ENCODE measurements around the gene SPATA32. TPM values are rescaled to one million over a fixed set of nuclear protein-coding genes. Genes with fewer than 3 reads are reported as not detected.

The SPATA32 gene
- total and polyA plus RNA-seq, 8 donors = 0.07 to 0.19 (median 0.13) TPM; not detected in 4

GRCh38 chr17:45279898-45280297 lies 18.0 kb upstream of the SPATA32 start:
- no peak overlapping the region for H3K4me3 ChIP-seq
- WGBS, 2 donors = 52 to 65% methylated on average over 3 of the region's 3 CpGs
- FAIRE-seq (no peak), DNase-seq (peak in 1 of 6 donors; percentile 17), ATAC-seq (no peak)
- peaks cover 0 to 29% (median 12%) of the 10 kb centered on the region in 3 donors for H3K36me3 ChIP-seq
- H3K27ac ChIP-seq = no peak overlapping the region
- H3K9me3 ChIP-seq = no peaks in the 10 kb centered on the region
- no peak for TF ChIP-seq CTCF (IDR thresholded peaks at IDR 0.05)
- no peaks in the 10 kb centered on the region for H3K27me3 ChIP-seq
- H3K4me1 ChIP-seq = peaks cover 10 to 19% (median 14%) of the 10 kb centered on the region in 3 donors
- intact Hi-C loops (cut with DNase I) = loop anchor here in 2 of 3 donors (5.0 kb wide), 3 partner anchors 37 to 107 kb away; partner anchors contain the start of gene MAP3K14 (in 1 of the 2)

- Histone ChIP-seq H3K36me3 (peaks cover 0 to 26% (median 9%) of the 10 kb centered on the region in 3 donors), H3K9me3 (no peaks in the 10 kb centered on the region), H3K4me1 (peaks cover 10 to 19% (median 14%) of the 10 kb centered on the region in 3 donors), H3K4me3 (peak overlapping the region in 1 of 4 donors; percentile 13), H3K27ac (peak overlapping the region; percentile 41 to 80 (median 66)), H3K27me3 (no peaks in the 10 kb centered on the region)
- TF ChIP-seq CTCF (IDR thresholded peaks at IDR 0.05) = no peak
- intact Hi-C loops (cut with DNase I) = loop anchor here in 2 of 3 donors (2.0 to 5.0 kb wide), 3 partner anchors 39 to 109 kb away; partner anchors contain the start of gene MAP3K14 (in 1 of the 2)
- ATAC-seq = peak; percentile 61 to 76 (median 73)
- peak; percentile 80 for FAIRE-seq
- DNase-seq = peak in 3 of 6 donors; percentile 52 to 63 (median 62)
- WGBS, 2 donors = 6 to 7% methylated on average over 7 of the region's 7 CpGs
Measured at GRCh38 chr17:45277992-45278391, 16.1 kb upstream of the SPATA32 start.

- intact Hi-C loops (cut with DNase I) = loop anchor here in 2 of 3 donors (2.0 to 5.0 kb wide), 3 partner anchors 40 to 110 kb away; partner anchors contain the start of gene MAP3K14 (in 1 of the 2)
Measured at GRCh38 chr17:45277216-45277849, 15.4 kb upstream of the SPATA32 start.

GRCh38 chr17:45276031-45276430 lies 14.1 kb upstream of the SPATA32 start:
- 74 to 79% methylated on average over 6 of the region's 6 CpGs for WGBS, 2 donors
- FAIRE-seq = no peak

More at GRCh38 chr17:45277216-45277849, 15.4 kb upstream of the SPATA32 start:
- Histone ChIP-seq H3K27ac (peak overlapping the region; percentile 41 to 80 (median 66)), H3K4me3 (peak overlapping the region in 2 of 4 donors; percentile 8 to 13), H3K9me3 (no peaks in the 10 kb centered on the region), H3K36me3 (peaks cover 0 to 27% (median 14%) of the 10 kb centered on the region in 3 donors), H3K4me1 (peaks cover 10 to 19% (median 14%) of the 10 kb centered on the region in 3 donors), H3K27me3 (no peaks in the 10 kb centered on the region)
- FAIRE-seq = peak; percentile 41
- ATAC-seq = peak; percentile 81 to 92 (median 86)
- peak; percentile 69 to 74 (median 73) for TF ChIP-seq CTCF (IDR thresholded peaks at IDR 0.05)
- peak; percentile 91 to 95 (median 95) for DNase-seq
- WGBS, 2 donors = 6 to 7% methylated on average over 16 of the region's 16 CpGs

More at GRCh38 chr17:45276031-45276430, 14.1 kb upstream of the SPATA32 start:
- intact Hi-C loops (cut with DNase I) = loop anchor here in 2 of 3 donors (2.0 to 5.0 kb wide), 3 partner anchors 41 to 111 kb away; partner anchors contain the start of gene MAP3K14 (in 1 of the 2)
- Histone ChIP-seq H3K36me3 (peaks cover 0 to 37% (median 15%) of the 10 kb centered on the region in 3 donors), H3K27me3 (no peaks in the 10 kb centered on the region), H3K9me3 (no peaks in the 10 kb centered on the region), H3K27ac (no peak overlapping the region), H3K4me3 (no peak overlapping the region), H3K4me1 (peaks cover 10 to 19% (median 14%) of the 10 kb centered on the region in 3 donors)
- DNase-seq = peak in 1 of 6 donors; percentile 12
- no peak for ATAC-seq
- TF ChIP-seq CTCF (IDR thresholded peaks at IDR 0.05) = no peak

All from pancreas (tissue), 10 donors.